Activated CD4-positive, alpha-beta T cell treated with anti-CD3 and anti-CD28 coated beads, Interleukin-2, amount 10 ng/mL, durations not matched to agents 24 days and 14 days (primary cell): ENCODE measurements around the gene NMUR1. TPM values are rescaled to one million over a fixed set of nuclear protein-coding genes. Genes with fewer than 3 reads are reported as not detected.
"Not testable (repeated sequence)": the region's sequence is repeated elsewhere in the genome, so short reads cannot be mapped to it uniquely, and the experiment has no call there.

ENCODE experiments used
- DNase-seq: peaks from one replicate; pipeline ENCODE4 v3.0.0; 2022
- H3K27ac Mint-ChIP-seq: one replicate; pipeline ENCODE4 v1.8.0; 2022; ENCODE audit warnings: mild to moderate bottlenecking, mixed read lengths
- H3K27me3 Mint-ChIP-seq: one replicate; pipeline ENCODE4 v1.8.0; 2022; ENCODE audit warnings: mixed read lengths
- H3K36me3 Mint-ChIP-seq: one replicate; pipeline ENCODE4 v1.8.0; 2022; ENCODE audit warnings: low read depth, mild to moderate bottlenecking, mixed read lengths
- H3K4me1 Mint-ChIP-seq: one replicate; pipeline ENCODE4 v1.8.0; 2021; ENCODE audit warnings: mixed read lengths
- H3K4me3 Mint-ChIP-seq: one replicate; pipeline ENCODE4 v1.8.0; 2022; ENCODE audit warnings: mild to moderate bottlenecking, moderate library complexity, mixed read lengths
- H3K9me3 Mint-ChIP-seq: one replicate; pipeline ENCODE4 v1.8.0; 2021; ENCODE audit warnings: mixed read lengths
- intact Hi-C: fragments of 100-400 bp; cut with micrococcal nuclease; formaldehyde crosslinking; loops from one replicate; pipeline ENCODE4 v1.15.1; 2023
- total RNA-seq: library from RNA; stranded (reverse); gene quantifications from 2 replicates; pipeline ENCODE4 v1.2.3, GENCODE V29; 2022

Gene NMUR1
- total RNA-seq, 1 donor from 2014 or later, result not detected

GRCh38 chr2:231565887-231566594 lies 35.8 kb upstream of the NMUR1 start:
- DNase-seq, result no peak
- H3K36me3 Mint-ChIP-seq, result no peaks in the 10 kb centered on the region
- no peak overlapping the region for H3K27ac Mint-ChIP-seq
- H3K4me3 Mint-ChIP-seq, result no peak overlapping the region
- H3K9me3 Mint-ChIP-seq, result no peaks in the 10 kb centered on the region
- intact Hi-C loops, result no loop called here
- H3K4me1 Mint-ChIP-seq, result peaks cover 5% of the 10 kb centered on the region
- peaks cover 2% of the 10 kb centered on the region for H3K27me3 Mint-ChIP-seq

- Mint-ChIP-seq H3K27ac (no peak overlapping the region), H3K4me1 (peaks cover 2% of the 10 kb centered on the region), H3K4me3 (no peak overlapping the region), H3K9me3 (no peaks in the 10 kb centered on the region), H3K36me3 (no peaks in the 10 kb centered on the region), H3K27me3 (peaks cover 2% of the 10 kb centered on the region)
- intact Hi-C loops, result loop anchor here (1.0 kb wide), 2 partner anchors 38 to 152 kb away; no protein-coding TSS in a partner anchor
- peak; percentile 80 for DNase-seq
Measured at GRCh38 chr2:231563378-231563961, 33.2 kb upstream of the NMUR1 start.

DNA sequence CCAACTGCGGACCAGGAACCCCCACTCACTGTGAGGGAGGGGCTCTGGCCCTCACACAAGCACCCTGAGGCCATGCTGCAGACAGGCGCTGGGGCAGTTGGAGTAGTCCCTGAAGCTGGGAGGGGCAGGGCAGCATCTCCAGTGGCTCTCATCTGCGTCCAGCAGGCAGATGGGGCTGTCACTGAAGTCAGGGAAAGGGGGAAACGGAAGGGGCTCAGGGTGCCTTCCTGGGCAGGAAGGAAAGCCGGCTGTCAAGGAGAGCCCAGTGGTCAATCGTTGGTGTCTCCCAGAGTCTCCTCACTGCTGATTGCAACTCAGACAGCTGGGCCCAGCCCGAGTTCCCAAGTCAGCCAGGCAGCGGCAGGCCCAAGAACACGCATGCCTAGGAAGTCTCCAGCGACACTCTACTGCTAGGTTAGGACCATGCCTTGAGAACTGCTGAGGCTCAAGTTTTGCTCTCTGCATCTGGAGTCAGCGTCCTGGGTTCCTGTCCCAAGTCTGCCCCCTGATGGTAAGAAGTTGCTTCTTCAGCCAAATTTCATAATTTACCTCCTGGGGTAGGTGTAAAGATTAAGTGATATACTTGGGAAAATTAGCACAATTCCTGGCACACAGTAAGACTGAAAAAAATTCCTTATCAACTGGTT lies 27.4 kb upstream of the NMUR1 start:
- intact Hi-C loops, result loop anchor here (1.0 to 10.0 kb wide), 4 partner anchors 27 to 333 kb away; partner anchors contain the start of gene NMUR1
- Mint-ChIP-seq H3K27ac (no peak overlapping the region), H3K4me3 (no peak overlapping the region), H3K9me3 (peaks cover 10% of the 10 kb centered on the region), H3K27me3 (peaks cover 1% of the 10 kb centered on the region), H3K36me3 (peaks cover 13% of the 10 kb centered on the region), H3K4me1 (peaks cover 29% of the 10 kb centered on the region)
- DNase-seq, result peak; percentile 90

DNA sequence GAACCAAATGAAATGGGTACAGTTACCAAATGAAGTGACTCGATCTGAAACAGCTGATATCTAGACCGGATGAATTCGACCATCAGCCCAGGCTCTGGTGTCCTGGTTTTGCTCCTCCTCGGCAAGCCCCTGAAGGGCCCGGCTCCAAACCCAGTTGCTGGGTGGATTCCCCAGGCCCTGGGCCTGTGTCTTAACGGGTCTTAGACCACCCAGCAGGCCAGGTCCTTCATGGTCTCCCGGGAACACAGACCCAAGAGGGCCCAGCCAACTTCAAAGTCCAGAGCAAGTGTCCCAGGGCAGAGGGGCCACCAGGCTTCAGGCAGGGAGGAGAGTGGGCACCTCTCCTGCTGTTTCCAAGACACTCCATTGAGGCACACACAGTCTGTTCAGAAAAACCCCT lies 26.7 kb upstream of the NMUR1 start:
- intact Hi-C loops, result loop anchor here (1.0 to 10.0 kb wide), 2 partner anchors 75 to 332 kb away; no protein-coding TSS in a partner anchor
- no peak for DNase-seq
- Mint-ChIP-seq H3K27me3 (peaks cover 1% of the 10 kb centered on the region), H3K9me3 (peaks cover 12% of the 10 kb centered on the region), H3K4me1 (peaks cover 29% of the 10 kb centered on the region), H3K27ac (no peak overlapping the region), H3K4me3 (no peak overlapping the region), H3K36me3 (peaks cover 13% of the 10 kb centered on the region)

DNA sequence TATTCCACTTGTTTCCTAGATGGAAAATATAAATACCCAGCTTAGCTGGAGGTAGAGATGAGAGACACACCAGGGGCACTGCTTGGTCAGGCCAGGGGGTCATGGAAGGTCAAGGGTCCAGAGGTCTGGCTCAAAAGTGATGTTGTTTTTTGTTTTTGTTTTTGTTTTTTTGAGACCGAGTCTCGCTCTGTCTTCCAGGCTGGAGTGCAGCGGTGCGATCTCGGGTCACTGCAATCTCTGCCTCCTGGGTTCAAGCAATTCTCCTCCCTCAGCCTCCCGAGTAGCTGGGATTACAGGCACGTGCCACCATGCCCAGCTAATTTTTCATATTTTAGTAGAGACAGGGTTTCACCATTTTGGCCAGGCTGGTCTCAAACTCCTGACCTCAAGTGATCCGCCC lies 26.3 kb upstream of the NMUR1 start:
- H3K4me3 Mint-ChIP-seq, H3K27me3 Mint-ChIP-seq, H3K27ac Mint-ChIP-seq, DNase-seq: not testable (repeated sequence)
- intact Hi-C loops, result loop anchor here (10.0 kb wide), 1 partner anchor 332 kb away; no protein-coding TSS in a partner anchor
- Mint-ChIP-seq H3K9me3 (peaks cover 12% of the 10 kb centered on the region), H3K4me1 (peaks cover 29% of the 10 kb centered on the region), H3K36me3 (peaks cover 13% of the 10 kb centered on the region)

DNA sequence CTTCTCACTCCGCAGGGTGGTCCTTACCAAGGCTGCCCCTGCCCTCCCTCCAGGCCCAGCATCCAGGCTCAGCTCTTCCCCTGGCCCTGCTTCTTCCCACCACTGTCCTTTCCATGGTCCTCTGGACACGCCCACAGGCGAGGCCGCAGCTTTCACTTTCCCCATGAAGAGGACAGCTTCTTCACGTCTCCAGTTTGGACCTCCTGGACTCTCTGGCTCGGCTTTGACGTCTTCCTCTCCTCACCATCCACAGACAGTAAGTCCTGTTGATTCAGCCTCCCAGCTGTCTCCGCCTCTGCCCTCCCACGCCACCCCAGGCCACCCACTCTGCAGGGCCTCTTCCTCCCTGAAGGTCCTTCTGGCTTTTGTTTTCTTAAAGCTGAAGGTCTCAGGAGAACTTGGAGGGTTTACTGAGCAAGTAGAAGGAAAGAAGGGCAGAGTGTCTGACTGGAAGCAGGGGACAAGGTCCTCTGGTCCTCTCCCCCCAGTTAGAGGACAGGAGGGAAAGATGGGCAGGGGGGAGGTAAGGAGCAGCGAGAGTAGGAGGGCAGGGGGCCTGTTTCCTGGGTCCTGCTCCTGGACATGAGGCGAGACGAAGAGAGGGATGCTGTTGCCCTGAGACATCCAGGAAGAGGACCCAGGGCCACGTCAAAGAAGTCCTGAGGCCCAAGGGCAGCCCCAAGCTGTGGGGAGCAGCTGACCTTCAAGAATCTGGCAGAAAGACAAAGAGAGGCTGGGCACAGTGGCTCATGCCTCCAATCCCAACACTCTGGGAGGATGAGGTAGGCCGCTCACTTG lies 24.7 kb upstream of the NMUR1 start:
- H3K4me3 Mint-ChIP-seq, result peak overlapping the region; percentile 78
- H3K36me3 Mint-ChIP-seq, result peaks cover 15% of the 10 kb centered on the region
- peaks cover 16% of the 10 kb centered on the region for H3K9me3 Mint-ChIP-seq
- intact Hi-C loops, result loop anchor here (1.0 to 10.0 kb wide), 2 partner anchors 10 to 330 kb away; no protein-coding TSS in a partner anchor
- H3K4me1 Mint-ChIP-seq, result peaks cover 30% of the 10 kb centered on the region
- DNase-seq, result peak; percentile 73
- peaks cover 1% of the 10 kb centered on the region for H3K27me3 Mint-ChIP-seq
- H3K27ac Mint-ChIP-seq, result peak overlapping the region; percentile 73

DNA sequence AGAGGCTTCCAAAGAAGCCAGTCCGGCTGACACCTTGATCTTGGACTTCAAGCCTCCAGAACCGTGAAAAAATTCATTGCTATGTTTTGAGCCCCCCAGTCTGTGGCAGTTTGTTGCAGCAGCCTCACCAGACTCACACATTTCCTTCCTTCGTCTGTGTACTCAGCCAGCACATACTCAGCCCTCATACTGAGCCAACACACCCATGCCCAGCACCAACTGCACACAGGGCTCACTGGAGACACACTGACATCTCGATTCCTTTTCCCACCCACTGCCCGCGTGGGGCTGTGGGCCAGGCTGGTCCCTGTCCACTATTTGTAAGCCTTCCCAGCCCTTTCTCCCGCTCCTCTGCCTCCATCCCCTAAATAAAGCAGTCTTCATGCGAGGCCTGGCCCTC lies 24.1 kb upstream of the NMUR1 start:
- H3K36me3 Mint-ChIP-seq, result peaks cover 17% of the 10 kb centered on the region
- intact Hi-C loops, result loop anchor here (1.0 to 10.0 kb wide), 2 partner anchors 9 to 330 kb away; no protein-coding TSS in a partner anchor
- peaks cover 1% of the 10 kb centered on the region for H3K27me3 Mint-ChIP-seq
- peaks cover 16% of the 10 kb centered on the region for H3K9me3 Mint-ChIP-seq
- peaks cover 35% of the 10 kb centered on the region for H3K4me1 Mint-ChIP-seq
- peak overlapping the region; percentile 73 for H3K27ac Mint-ChIP-seq
- peak overlapping the region; percentile 78 for H3K4me3 Mint-ChIP-seq
- no peak for DNase-seq

GRCh38 chr2:231552752-231553151 lies 22.5 kb upstream of the NMUR1 start:
- Mint-ChIP-seq H3K36me3 (peaks cover 18% of the 10 kb centered on the region), H3K9me3 (peaks cover 16% of the 10 kb centered on the region), H3K27ac (no peak overlapping the region), H3K4me1 (peaks cover 41% of the 10 kb centered on the region), H3K4me3 (no peak overlapping the region), H3K27me3 (peaks cover 4% of the 10 kb centered on the region)
- intact Hi-C loops, result loop anchor here (10.0 kb wide), 1 partner anchor 328 kb away; no protein-coding TSS in a partner anchor
- DNase-seq, result no peak

DNA sequence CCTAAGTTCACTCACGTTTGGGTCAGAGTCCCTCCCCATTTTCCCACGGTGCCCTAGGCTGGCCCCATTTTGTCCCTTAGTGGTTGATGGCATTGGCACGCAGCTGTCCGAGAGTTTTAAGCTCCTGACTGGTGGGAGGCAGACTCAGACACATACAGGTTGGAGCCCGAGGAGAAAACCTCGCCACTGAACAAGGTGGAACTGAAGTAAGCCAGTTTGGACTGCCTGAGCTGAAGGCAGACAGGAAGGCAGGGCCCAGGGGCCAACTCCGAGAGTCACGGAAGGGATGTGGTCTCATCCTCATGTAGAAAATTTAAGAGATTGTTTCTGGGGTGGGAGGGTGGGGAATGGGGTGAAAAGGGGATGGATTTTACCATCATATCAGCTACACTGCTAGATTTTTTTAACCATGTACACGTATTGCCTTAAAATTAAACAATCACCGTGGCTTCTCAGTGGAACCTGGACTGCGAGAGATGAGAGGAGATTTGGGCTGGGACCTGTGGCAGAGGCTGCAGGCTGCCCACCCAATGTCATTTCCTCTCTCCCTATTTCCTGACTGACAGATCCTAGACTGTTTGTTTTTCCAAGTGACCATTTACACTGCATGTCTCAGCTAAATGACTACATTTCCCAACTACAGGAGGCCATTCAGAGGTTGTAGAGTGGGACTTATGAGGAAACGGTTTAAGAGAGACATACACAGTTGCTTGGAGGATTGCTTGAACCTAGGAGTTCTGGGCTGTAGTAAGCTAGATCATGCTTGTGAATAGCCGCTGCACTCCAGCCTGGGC lies 19.4 kb upstream of the NMUR1 start:
- intact Hi-C loops, result loop anchor here (10.0 kb wide), 1 partner anchor 325 kb away; no protein-coding TSS in a partner anchor
- Mint-ChIP-seq H3K9me3 (peaks cover 18% of the 10 kb centered on the region), H3K36me3 (peaks cover 23% of the 10 kb centered on the region), H3K27me3 (peaks cover 4% of the 10 kb centered on the region), H3K4me3 (no peak overlapping the region), H3K27ac (no peak overlapping the region), H3K4me1 (peaks cover 40% of the 10 kb centered on the region)
- no peak for DNase-seq

- Mint-ChIP-seq H3K9me3 (peaks cover 18% of the 10 kb centered on the region), H3K36me3 (peaks cover 21% of the 10 kb centered on the region), H3K27me3 (peaks cover 4% of the 10 kb centered on the region), H3K27ac (no peak overlapping the region), H3K4me1 (peaks cover 31% of the 10 kb centered on the region), H3K4me3 (no peak overlapping the region)
- no peak for DNase-seq
- intact Hi-C loops, result no loop called here
Measured at GRCh38 chr2:231548752-231549151, 18.5 kb upstream of the NMUR1 start.

- intact Hi-C loops, result no loop called here
- Mint-ChIP-seq H3K9me3 (peaks cover 8% of the 10 kb centered on the region), H3K27ac (no peak overlapping the region), H3K4me1 (peaks cover 29% of the 10 kb centered on the region), H3K27me3 (peaks cover 3% of the 10 kb centered on the region), H3K36me3 (peaks cover 19% of the 10 kb centered on the region), H3K4me3 (no peak overlapping the region)
- no peak for DNase-seq
Measured at GRCh38 chr2:231547315-231548110, 17.3 kb upstream of the NMUR1 start.

GRCh38 chr2:231546014-231546715 lies 15.9 kb upstream of the NMUR1 start:
- intact Hi-C loops, result no loop called here
- H3K9me3 Mint-ChIP-seq, result peaks cover 15% of the 10 kb centered on the region
- DNase-seq, result no peak
- H3K36me3 Mint-ChIP-seq, result peaks cover 21% of the 10 kb centered on the region
- H3K4me1 Mint-ChIP-seq, result peaks cover 38% of the 10 kb centered on the region
- peak overlapping the region; percentile 91 for H3K27ac Mint-ChIP-seq
- H3K27me3 Mint-ChIP-seq, result peaks cover 8% of the 10 kb centered on the region
- peak overlapping the region; percentile 72 for H3K4me3 Mint-ChIP-seq
